Peyer's patch (tissue), 4 donors: ENCODE results near the gene F13B.

ENCODE experiments used
- POLR2A ChIP-seq, 2 donors: fragments of 450-650 bp; IDR thresholded peaks; one replicate each; pipeline ENCODE4 v1.5.1; 2017; ENCODE audit warnings: antibody characterized with exemption in 2 of 2, mild to moderate bottlenecking in 2 of 2, moderate library complexity in 2 of 2
- TF ChIP-seq, protein P1 (sequence below), 6 experiments: fragments of 450-650 bp in 4 of 6; fragments of 200-600 bp in 2 of 6; sonication (generic) in 1 of 6; IDR thresholded peaks; one replicate each; pipeline ENCODE4 v1.5.1; 2017 to 2019; ENCODE audit warnings: antibody characterized with exemption in 6 of 6, mild to moderate bottlenecking in 3 of 6, moderate library complexity in 1 of 6

DNA sequence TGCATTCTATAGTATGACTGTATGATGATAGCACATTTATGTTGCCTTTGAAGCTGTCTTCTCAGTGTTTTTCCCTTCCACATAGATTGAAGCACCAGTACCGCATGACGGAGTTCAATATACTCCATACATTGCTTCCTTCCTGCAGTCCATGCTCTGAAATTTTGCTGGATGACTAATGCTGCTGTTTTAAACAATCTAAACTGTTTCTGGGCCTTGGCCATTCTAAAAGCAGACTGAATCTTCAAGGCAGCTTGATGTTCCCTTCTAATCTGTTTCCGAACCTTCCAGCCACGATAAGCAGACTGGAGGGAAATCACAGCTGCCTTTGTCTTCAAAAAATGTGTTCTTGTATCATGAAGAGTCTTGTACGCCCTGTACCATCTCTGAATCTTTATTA lies 36.2 kb upstream of the F13B start:
- TF ChIP-seq, protein P1, sequence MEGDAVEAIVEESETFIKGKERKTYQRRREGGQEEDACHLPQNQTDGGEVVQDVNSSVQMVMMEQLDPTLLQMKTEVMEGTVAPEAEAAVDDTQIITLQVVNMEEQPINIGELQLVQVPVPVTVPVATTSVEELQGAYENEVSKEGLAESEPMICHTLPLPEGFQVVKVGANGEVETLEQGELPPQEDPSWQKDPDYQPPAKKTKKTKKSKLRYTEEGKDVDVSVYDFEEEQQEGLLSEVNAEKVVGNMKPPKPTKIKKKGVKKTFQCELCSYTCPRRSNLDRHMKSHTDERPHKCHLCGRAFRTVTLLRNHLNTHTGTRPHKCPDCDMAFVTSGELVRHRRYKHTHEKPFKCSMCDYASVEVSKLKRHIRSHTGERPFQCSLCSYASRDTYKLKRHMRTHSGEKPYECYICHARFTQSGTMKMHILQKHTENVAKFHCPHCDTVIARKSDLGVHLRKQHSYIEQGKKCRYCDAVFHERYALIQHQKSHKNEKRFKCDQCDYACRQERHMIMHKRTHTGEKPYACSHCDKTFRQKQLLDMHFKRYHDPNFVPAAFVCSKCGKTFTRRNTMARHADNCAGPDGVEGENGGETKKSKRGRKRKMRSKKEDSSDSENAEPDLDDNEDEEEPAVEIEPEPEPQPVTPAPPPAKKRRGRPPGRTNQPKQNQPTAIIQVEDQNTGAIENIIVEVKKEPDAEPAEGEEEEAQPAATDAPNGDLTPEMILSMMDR (IDR thresholded peaks at IDR 0.05) = no peak
- TF ChIP-seq POLR2A (IDR thresholded peaks at IDR 0.05) = no peak
